ENCODE measurements around the gene ERGIC3. TPM values are rescaled to one million over a fixed set of nuclear protein-coding genes. Genes with fewer than 3 reads are reported as not detected.
"Not testable (repeated sequence)": the region's sequence is repeated elsewhere in the genome, so short reads cannot be mapped to it uniquely, and the experiment has no call there.

The ERGIC3 gene
- total RNA-seq, 4 donors from 2014 or later = 106 to 199 (median 153) TPM

DNA sequence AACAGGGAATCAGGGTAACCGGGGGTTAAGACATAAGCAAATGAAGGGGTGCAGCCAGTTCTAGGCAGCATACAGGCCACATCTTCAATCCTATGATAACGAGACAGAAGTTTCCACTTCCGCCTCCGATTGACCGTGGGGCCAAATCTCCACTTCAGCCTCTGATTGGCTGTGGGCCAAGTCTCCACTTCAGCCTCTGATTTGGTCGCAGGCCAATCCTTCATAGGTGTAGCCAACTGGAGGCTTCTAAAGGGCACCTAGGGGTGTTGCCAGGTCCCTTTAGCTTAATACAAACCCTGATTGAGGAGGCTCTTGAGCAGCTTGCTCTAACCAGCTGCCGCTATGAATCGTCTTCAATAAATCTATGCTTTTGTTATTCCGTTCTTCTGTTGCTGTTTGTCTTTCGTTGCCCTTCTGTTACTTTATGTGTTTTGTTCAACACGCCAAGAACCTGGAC, 2.1 kb upstream of the ERGIC3 start:
- no peak for TF ChIP-seq POLR2A (IDR thresholded peaks at IDR 0.05)
- TF ChIP-seq, protein P1, sequence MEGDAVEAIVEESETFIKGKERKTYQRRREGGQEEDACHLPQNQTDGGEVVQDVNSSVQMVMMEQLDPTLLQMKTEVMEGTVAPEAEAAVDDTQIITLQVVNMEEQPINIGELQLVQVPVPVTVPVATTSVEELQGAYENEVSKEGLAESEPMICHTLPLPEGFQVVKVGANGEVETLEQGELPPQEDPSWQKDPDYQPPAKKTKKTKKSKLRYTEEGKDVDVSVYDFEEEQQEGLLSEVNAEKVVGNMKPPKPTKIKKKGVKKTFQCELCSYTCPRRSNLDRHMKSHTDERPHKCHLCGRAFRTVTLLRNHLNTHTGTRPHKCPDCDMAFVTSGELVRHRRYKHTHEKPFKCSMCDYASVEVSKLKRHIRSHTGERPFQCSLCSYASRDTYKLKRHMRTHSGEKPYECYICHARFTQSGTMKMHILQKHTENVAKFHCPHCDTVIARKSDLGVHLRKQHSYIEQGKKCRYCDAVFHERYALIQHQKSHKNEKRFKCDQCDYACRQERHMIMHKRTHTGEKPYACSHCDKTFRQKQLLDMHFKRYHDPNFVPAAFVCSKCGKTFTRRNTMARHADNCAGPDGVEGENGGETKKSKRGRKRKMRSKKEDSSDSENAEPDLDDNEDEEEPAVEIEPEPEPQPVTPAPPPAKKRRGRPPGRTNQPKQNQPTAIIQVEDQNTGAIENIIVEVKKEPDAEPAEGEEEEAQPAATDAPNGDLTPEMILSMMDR (IDR thresholded peaks at IDR 0.05) = no peak
- TF ChIP-seq EP300 (IDR thresholded peaks at IDR 0.05) = no peak

GRCh38 chr20:35541118-35541782, 628 bp upstream of the ERGIC3 start:
- no peak for DNase-seq (ENCODE audit: low spot score in 2 of 2)
- Histone ChIP-seq H3K4me1 (peaks cover 0 to 21% (median 5%) of the 10 kb centered on the region in 4 donors), H3K36me3 (peaks cover 0 to 31% (median 0%) of the 10 kb centered on the region in 3 donors), H3K9me3 (no peaks in the 10 kb centered on the region), H3K27me3 (no peaks in the 10 kb centered on the region), H3K27ac (peak overlapping the region in 2 of 4 donors; percentile 14 to 75), H3K4me3 (peak overlapping the region; percentile 76 to 79 (median 78))
- WGBS, 2 donors = 18 to 27% methylated on average over 13 of the region's 13 CpGs
- TF ChIP-seq EP300 (IDR thresholded peaks at IDR 0.05) (no peak), POLR2A (IDR thresholded peaks at IDR 0.05) (no peak)
- TF ChIP-seq, protein P1 (IDR thresholded peaks at IDR 0.05) = no peak

More for the DNA sequence above, 2.1 kb upstream of the ERGIC3 start:
- no peak overlapping the region for H3K4me3 ChIP-seq
- peaks cover 0 to 21% (median 5%) of the 10 kb centered on the region in 4 donors for H3K4me1 ChIP-seq
- peaks cover 0 to 19% (median 0%) of the 10 kb centered on the region in 3 donors for H3K36me3 ChIP-seq
- H3K27ac ChIP-seq = no peak overlapping the region
- H3K27me3 ChIP-seq = no peaks in the 10 kb centered on the region
- WGBS, 2 donors = 57 to 59% methylated on average over 11 of the region's 11 CpGs
- no peaks in the 10 kb centered on the region for H3K9me3 ChIP-seq
- peak in 1 of 2 donors; percentile 14 for DNase-seq (ENCODE audit: low spot score in 2 of 2)

GRCh38 chr20:35542990-35543389, 1.1 kb downstream of the ERGIC3 start:
- Histone ChIP-seq H3K4me1 (peaks cover 0 to 21% (median 5%) of the 10 kb centered on the region in 4 donors), H3K27me3 (no peaks in the 10 kb centered on the region), H3K4me3 (peak overlapping the region in 1 of 4 donors; percentile 79), H3K27ac (no peak overlapping the region), H3K36me3 (peaks cover 0 to 49% (median 6%) of the 10 kb centered on the region in 3 donors), H3K9me3 (no peaks in the 10 kb centered on the region)
- WGBS, 2 donors = 91 to 100% methylated on average over 1 of the region's 1 CpG
- TF ChIP-seq, protein P1 (IDR thresholded peaks at IDR 0.05) = no peak
- TF ChIP-seq EP300 (IDR thresholded peaks at IDR 0.05) (no peak), POLR2A (IDR thresholded peaks at IDR 0.05) (no peak)
- no peak for DNase-seq (ENCODE audit: low spot score in 2 of 2)

DNA sequence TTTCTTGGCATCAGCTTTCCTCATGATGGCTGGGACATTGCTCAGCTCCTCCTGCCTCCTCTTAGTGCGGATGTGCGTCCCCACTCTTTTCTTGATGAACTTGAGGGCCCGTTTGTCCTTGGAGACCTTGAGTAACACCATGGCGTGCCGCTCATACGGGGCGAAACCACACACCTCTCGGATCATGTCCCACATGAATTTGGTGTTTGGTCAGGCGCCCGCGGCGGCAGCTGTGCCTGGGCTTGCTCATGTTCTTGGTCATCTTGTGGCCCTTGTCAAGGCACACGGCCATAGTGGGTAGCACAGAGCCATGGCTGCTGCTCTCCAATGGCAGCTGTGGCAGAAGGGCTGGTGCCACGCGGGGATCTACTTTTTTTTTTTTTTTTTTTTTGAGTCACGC, 2.6 kb downstream of the ERGIC3 start:
- Histone ChIP-seq H3K36me3 (peaks cover 0 to 63% (median 19%) of the 10 kb centered on the region in 3 donors), H3K27me3 (no peaks in the 10 kb centered on the region), H3K4me3 (no peak overlapping the region), H3K9me3 (no peaks in the 10 kb centered on the region), H3K4me1 (peaks cover 0 to 21% (median 5%) of the 10 kb centered on the region in 4 donors), H3K27ac (no peak overlapping the region)
- TF ChIP-seq, protein P1 (IDR thresholded peaks at IDR 0.05) = no peak
- TF ChIP-seq EP300 (IDR thresholded peaks at IDR 0.05) (no peak), POLR2A (IDR thresholded peaks at IDR 0.05) (no peak)
- no peak for DNase-seq (ENCODE audit: low spot score in 2 of 2)
- WGBS, 2 donors = 95% methylated on average over 16 of the region's 16 CpGs

DNA sequence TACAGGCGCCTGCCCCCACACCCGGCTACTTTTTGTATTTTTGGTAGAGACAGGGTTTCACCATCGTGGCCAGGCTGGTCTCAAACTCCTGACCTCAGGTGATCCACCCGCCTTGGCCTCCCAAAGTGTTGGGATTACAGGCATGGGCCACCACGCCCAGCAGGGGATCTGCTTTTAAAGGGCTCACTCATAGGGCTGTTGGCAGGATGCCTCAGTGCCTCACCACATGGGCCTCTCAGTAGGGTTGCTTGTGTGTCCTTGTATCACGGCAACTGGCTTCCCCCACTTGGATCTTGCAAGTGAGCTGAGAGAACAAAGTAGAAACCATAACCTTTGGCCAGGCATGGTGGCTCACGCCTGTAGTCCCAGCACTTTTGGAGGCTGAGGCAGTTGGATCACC, 3.1 kb downstream of the ERGIC3 start:
- not testable (repeated sequence) for H3K27me3 ChIP-seq; H3K27ac ChIP-seq; H3K4me3 ChIP-seq; DNase-seq (ENCODE audit: low spot score in 2 of 2); H3K9me3 ChIP-seq
- WGBS, 2 donors = 92% methylated on average over 4 to 7 of the region's 7 CpGs
- Histone ChIP-seq H3K4me1 (peaks cover 0 to 21% (median 5%) of the 10 kb centered on the region in 4 donors), H3K36me3 (peaks cover 0 to 68% (median 19%) of the 10 kb centered on the region in 3 donors)
